PFSK-1 (cell line): Measurements from ENCODE around the gene LHB.

Experiments
- FOXP2 ChIP-seq: optimal IDR thresholded peaks from 2 replicates; pipeline ENCODE3; 2011; ENCODE audit warnings: borderline replicate concordance, control low read depth, inconsistent platforms; ENCODE audit not compliant: insufficient read depth; ENCODE audit errors: extremely low read length, extremely low read depth
- POLR2AphosphoS5 ChIP-seq: IDR thresholded peaks from 2 replicates; pipeline ENCODE4 v1.6.1; 2012; ENCODE audit warnings: low read depth, mild to moderate bottlenecking, control low read depth, low read length, moderate library complexity
- SIN3A ChIP-seq: IDR thresholded peaks from 2 replicates; pipeline ENCODE4 v1.6.1; 2012; ENCODE audit warnings: mild to moderate bottlenecking, low read length, moderate library complexity, borderline replicate concordance; ENCODE audit not compliant: insufficient read depth
- TAF1 ChIP-seq: IDR thresholded peaks from 2 replicates; pipeline ENCODE4 v1.6.1; 2012; ENCODE audit warnings: low read length, control low read depth, borderline replicate concordance; ENCODE audit not compliant: insufficient read depth
- TF ChIP-seq, protein P1 (sequence below), 2 experiments: IDR thresholded peaks; 2 replicates each; pipeline versions ENCODE4 v1.6.1 to v1.8.0; 2011 to 2012; ENCODE audit warnings: low read depth in 2 of 2, low read length in 2 of 2, control low read depth in 1 of 2, inconsistent platforms in 1 of 2, mild to moderate bottlenecking in 1 of 2, moderate library complexity in 1 of 2; ENCODE audit not compliant: insufficient read depth in 1 of 2

LHB gene

DNA sequence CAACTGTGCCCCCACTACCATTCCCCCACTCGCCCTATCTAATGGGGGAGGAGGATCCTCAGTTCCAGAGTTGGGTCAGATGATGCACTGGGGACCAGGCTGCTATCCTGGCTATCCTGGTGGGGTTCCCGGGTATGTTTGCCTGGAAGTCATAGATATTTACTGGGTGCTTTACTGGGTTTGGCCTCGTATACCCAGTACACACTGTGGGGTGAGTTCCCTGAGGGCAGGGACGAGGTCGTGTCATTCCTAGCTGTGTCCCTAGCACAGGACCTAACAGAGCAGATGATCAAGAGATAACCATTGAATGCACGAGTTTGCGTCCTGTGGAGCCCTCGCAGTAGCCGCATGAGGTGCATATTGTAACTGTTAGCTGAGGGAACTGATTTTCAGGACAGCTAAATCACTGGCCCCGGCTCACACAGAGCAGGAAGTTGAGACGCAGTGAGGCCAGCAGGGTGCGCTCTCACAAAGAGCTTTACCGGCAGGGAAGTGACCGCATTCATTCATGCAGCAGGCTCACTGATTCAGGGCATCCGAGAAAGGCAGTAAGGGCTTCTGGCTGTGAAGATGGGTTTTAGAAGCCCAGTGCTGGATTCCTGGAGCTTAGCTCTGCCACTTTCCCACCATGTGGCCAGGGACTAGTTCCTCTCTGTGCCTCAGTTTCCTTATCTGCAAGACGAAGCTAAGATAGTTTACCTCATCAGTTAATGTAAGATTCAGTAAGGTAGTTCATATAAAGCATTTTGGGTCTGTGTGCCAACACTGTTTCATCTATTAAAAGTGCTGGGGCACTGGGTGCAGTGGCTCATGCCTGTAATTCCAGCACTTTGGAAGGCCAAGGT, 17.2 kb downstream of the LHB start:
- no peak for TF ChIP-seq SIN3A
- TF ChIP-seq POLR2AphosphoS5, result no peak
- TF ChIP-seq, protein P1, sequence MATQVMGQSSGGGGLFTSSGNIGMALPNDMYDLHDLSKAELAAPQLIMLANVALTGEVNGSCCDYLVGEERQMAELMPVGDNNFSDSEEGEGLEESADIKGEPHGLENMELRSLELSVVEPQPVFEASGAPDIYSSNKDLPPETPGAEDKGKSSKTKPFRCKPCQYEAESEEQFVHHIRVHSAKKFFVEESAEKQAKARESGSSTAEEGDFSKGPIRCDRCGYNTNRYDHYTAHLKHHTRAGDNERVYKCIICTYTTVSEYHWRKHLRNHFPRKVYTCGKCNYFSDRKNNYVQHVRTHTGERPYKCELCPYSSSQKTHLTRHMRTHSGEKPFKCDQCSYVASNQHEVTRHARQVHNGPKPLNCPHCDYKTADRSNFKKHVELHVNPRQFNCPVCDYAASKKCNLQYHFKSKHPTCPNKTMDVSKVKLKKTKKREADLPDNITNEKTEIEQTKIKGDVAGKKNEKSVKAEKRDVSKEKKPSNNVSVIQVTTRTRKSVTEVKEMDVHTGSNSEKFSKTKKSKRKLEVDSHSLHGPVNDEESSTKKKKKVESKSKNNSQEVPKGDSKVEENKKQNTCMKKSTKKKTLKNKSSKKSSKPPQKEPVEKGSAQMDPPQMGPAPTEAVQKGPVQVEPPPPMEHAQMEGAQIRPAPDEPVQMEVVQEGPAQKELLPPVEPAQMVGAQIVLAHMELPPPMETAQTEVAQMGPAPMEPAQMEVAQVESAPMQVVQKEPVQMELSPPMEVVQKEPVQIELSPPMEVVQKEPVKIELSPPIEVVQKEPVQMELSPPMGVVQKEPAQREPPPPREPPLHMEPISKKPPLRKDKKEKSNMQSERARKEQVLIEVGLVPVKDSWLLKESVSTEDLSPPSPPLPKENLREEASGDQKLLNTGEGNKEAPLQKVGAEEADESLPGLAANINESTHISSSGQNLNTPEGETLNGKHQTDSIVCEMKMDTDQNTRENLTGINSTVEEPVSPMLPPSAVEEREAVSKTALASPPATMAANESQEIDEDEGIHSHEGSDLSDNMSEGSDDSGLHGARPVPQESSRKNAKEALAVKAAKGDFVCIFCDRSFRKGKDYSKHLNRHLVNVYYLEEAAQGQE (IDR thresholded peaks at IDR 0.05; ENCODE audit: insufficient read depth in 1 of 2, low read depth in 2 of 2, low read length in 2 of 2), result no peak
- no peak for TF ChIP-seq TAF1
- peak; percentile 50 for TF ChIP-seq FOXP2

DNA sequence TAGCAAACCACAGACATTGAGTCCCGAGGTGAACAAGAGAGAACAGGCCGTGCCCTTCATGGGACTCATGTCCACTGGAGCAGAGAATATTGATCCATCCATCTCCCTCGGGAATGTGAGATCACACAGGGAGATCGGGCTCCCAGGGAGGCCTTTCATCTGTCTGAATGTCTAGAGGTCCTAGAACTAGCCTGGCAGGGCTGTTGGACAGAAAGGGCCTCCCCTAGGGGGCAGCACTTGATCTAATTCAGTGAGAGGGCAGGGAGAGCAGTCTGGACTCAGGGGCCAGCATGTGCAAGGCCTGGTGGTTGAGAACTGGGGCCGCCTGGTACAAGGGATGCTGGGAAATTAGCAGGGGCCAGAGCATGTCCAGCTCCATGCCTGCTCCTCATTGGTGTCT, 18.9 kb downstream of the LHB start:
- TF ChIP-seq TAF1, result no peak
- TF ChIP-seq SIN3A, result no peak
- TF ChIP-seq, protein P1 (IDR thresholded peaks at IDR 0.05; ENCODE audit: insufficient read depth in 1 of 2, low read depth in 2 of 2, low read length in 2 of 2), result no peak
- no peak; the same call in 1 of the 2 replicates for TF ChIP-seq POLR2AphosphoS5
- TF ChIP-seq FOXP2, result no peak

DNA sequence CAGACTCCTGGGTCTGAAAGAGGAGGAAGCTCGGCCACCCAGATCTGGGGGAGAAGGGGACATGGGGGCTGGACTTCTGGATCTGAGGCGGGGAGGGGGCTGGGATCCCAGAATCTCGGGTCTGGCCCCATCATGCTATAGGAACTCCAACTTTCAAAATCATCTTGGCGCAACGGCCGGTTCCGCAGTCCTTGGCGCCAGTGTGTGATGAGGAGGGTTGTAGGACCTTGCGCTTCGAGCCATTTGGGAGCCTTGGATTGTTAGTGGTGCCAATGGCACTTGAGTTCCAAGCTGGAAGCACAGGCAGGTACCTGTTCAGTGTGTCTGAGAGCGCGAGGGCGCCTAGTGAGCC, 22.9 kb downstream of the LHB start:
- TF ChIP-seq, protein P1 (IDR thresholded peaks at IDR 0.05; ENCODE audit: insufficient read depth in 1 of 2, low read depth in 2 of 2, low read length in 2 of 2), result no peak
- TF ChIP-seq POLR2AphosphoS5 (no peak), FOXP2 (no peak), SIN3A (no peak), TAF1 (no peak)

DNA sequence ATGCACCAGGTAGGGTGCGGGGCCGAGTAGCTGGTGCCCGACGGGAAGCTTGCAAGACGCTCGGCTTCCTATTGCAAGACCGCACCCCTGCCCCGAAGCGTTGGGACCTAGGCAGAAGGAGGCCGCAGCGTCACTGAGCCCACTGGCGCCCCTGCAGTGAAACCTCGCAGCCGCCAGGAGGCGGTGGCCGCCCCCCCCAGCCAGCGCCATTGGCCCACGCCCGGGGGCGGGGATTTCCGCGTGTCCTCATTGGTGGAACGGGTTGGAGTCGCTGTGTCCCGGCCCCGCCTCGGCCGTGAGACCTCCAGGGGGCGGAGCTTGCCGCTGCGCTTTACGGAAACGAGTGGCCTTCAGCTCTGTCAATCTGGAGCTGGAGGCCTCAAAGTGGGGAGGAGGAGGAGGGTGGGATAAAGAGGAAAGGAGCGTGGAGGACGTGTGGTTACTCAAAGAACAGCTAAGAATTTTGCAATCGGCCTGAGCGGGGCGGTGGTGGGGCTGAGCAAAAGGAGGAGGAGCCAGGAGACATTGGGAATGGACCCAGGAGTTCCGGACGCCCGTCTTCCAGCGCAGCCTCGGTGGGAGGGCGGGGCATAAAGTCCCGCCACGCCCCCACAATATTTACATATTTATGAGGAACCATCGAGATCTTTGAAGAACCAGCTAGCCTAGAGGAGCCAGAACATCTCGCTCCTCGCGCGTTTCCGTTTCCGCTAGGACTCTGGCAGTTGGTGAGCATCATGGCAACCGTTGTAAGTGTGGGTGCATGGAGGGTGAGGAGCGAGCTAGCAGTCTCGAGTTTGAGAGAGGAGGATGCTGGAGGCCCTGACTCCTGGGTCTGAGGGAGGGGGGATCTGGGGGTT, 23.5 kb downstream of the LHB start, which contains the start of the genes GYS1 and RUVBL2:
Gene GYS1 (minus strand): TSS at position 135 of the 860 bp plus-strand sequence. CDS start 197 bp downstream, outside the sequence.
Gene RUVBL2 (plus strand): TSS at position 713 of the 860 bp plus-strand sequence. CDS start 25 bp downstream, at position 738.
- TF ChIP-seq TAF1 (peak; percentile 96), POLR2AphosphoS5 (peak; percentile 85), SIN3A (peak; percentile 87), FOXP2 (peak; percentile 19)
- TF ChIP-seq, protein P1 (IDR thresholded peaks at IDR 0.05; ENCODE audit: insufficient read depth in 1 of 2, low read depth in 2 of 2, low read length in 2 of 2), result no peak
